Kidney (tissue), 14 donors: ENCODE measurements around the gene CBLB. TPM values are rescaled to one million over a fixed set of nuclear protein-coding genes. Genes with fewer than 3 reads are reported as not detected.

Source experiments
- DNase-seq, 5 donors: peaks; one replicate each; pipeline ENCODE4 v3.0.0-alpha.2; 2013 to 2020
- FAIRE-seq: peaks from 2 replicates; lab custom pipeline; 2012; peaks lifted over from hg19 to GRCh38; lab: Jason Lieb, UNC
- H3K27ac ChIP-seq, 2 donors: one replicate each; pipeline ENCODE4 v1.7.0; 2013; ENCODE audit warnings: low read depth in 2 of 2, low read length in 2 of 2, inconsistent platforms in 1 of 2
- H3K27me3 ChIP-seq: one replicate; pipeline ENCODE4 v1.7.1; 2013; ENCODE audit warnings: low read length, inconsistent platforms; ENCODE audit not compliant: control insufficient read depth, insufficient read depth
- H3K36me3 ChIP-seq, 3 donors: one replicate each; pipeline versions ENCODE4 v1.7.0 to v1.7.1; 2013; ENCODE audit warnings: low read length in 3 of 3, control low read depth in 1 of 3, inconsistent platforms in 1 of 3; ENCODE audit not compliant: insufficient read depth in 3 of 3, control insufficient read depth in 2 of 3
- H3K4me1 ChIP-seq, 3 donors: one replicate each; pipeline versions ENCODE4 v1.7.0 to v1.7.1; 2013; ENCODE audit warnings: low read length in 3 of 3, inconsistent platforms in 1 of 3, low read depth in 1 of 3; ENCODE audit not compliant: control insufficient read depth in 2 of 3, insufficient read depth in 2 of 3
- H3K4me3 ChIP-seq, 3 donors: one replicate each; pipeline versions ENCODE4 v1.7.0 to v1.8.1; 2013; ENCODE audit warnings: low read length in 3 of 3, control low read depth in 1 of 3, inconsistent platforms in 1 of 3
- H3K9ac ChIP-seq, 3 donors: one replicate each; pipeline versions ENCODE4 v1.7.0 to v1.7.1; 2013; ENCODE audit warnings: low read length in 3 of 3, control low read depth in 1 of 3, inconsistent platforms in 1 of 3
- H3K9me3 ChIP-seq, 3 donors: one replicate each; pipeline versions ENCODE4 v1.7.0 to v1.7.1; 2013; ENCODE audit warnings: low read length in 3 of 3, control low read depth in 1 of 3, inconsistent platforms in 1 of 3; ENCODE audit not compliant: control insufficient read depth in 2 of 3, insufficient read depth in 1 of 3
- CTCF ChIP-seq: IDR thresholded peaks from 3 replicates; pipeline ENCODE4 v1.5.1; 2012; ENCODE audit warnings: mild to moderate bottlenecking, moderate library complexity, borderline replicate concordance; ENCODE audit not compliant: insufficient read depth; ENCODE audit errors: extremely low read depth
- intact Hi-C: fragments of 100-400 bp; cut with DNase I; formaldehyde crosslinking; loops from one replicate; pipeline ENCODE4 v1.11.1; 2022
- polyA plus RNA-seq: library from polyadenylated mRNA; stranded (reverse); fragments of 350-450 nt; fragmentation: Illumina TruSeq; extraction: RNeasy Lipid Tissue Mini Kit (QIAGEN cat#74804); gene quantifications from one replicate; pipeline ENCODE4 v1.2.3, GENCODE V29; 2014; ENCODE audit warnings: low read depth, low replicate concordance; ENCODE audit not compliant: insufficient read depth
- total RNA-seq: library from RNA; stranded (reverse); fragmentation: NEBNext Ultra II Directional; extraction: Animal tissue kit (Norgen Biotek cat#: 25700); gene quantifications from one replicate; pipeline ENCODE4 v1.2.1, GENCODE V29; 2021
- donor health status: control.
- donor health status: control.
- donor health status: control.
- donor health status: control.
- donor health status: control.
- donor health status: DM: yes; HTN: yes; CAD: no.
- donor health status: Normal renal cell carcinoma (clear cell type).

Gene CBLB
- total and polyA plus RNA-seq, 2 donors from 2014 or later = 7.7 to 48.4 TPM

DNA sequence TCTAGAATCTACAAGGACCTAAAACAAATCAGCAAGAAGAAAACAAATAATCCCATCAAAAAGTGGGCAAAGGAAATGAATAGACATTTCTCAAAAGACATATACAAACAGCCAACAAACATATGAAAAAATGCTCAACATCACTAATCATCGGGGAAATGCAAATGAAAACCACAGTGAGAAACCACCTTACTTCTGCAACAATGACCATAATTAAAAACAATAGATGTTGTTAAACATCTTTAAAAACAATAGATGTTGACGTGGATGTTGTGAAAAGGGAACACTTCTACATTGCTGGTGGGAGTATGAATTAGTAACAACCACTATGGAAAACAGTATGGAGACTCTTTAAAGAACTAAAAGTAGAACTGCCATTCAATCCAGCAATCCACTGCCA is 96.2 kb downstream of the CBLB start:
- DNase-seq = no peak
- no peak overlapping the region for H3K9ac ChIP-seq
- no peaks in the 10 kb centered on the region for H3K4me1 ChIP-seq
- no peak overlapping the region for H3K4me3 ChIP-seq
- H3K9me3 ChIP-seq = no peaks in the 10 kb centered on the region
- no peaks in the 10 kb centered on the region for H3K36me3 ChIP-seq
- intact Hi-C loops = no loop called here
- TF ChIP-seq CTCF = no peak
- no peak for FAIRE-seq
- H3K27me3 ChIP-seq = no peaks in the 10 kb centered on the region
- H3K27ac ChIP-seq = no peak overlapping the region

- Histone ChIP-seq H3K4me1 (no peaks in the 10 kb centered on the region), H3K36me3 (no peaks in the 10 kb centered on the region), H3K27ac (no peak overlapping the region), H3K27me3 (no peaks in the 10 kb centered on the region), H3K4me3 (no peak overlapping the region), H3K9ac (no peak overlapping the region), H3K9me3 (no peaks in the 10 kb centered on the region)
- DNase-seq (no peak), FAIRE-seq (no peak)
- intact Hi-C loops = no loop called here
- no peak for TF ChIP-seq CTCF
Measured at GRCh38 chr3:105771392-105771791, 97.4 kb downstream of the CBLB start.

DNA sequence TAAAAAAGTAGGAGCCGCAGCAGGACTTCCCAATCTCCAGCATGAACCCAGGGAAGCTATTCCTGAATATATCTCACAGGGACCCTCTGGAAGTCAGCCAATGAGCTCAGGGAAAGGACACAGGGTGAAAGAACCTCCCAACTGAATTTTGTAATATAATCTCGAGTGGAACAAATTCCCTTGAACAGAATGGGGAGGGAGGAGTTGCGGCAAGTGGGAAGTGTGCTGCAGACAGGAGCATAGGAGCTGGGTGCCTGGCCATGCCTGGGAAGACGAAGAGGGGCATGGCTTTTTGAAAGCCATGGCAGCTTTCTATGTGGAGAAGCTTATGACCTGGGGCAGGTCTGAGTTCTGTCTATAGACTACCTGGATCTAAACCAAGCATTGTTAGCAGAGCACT is 98.4 kb downstream of the CBLB start:
- intact Hi-C loops = no loop called here
- TF ChIP-seq CTCF = no peak
- DNase-seq = no peak
- Histone ChIP-seq H3K9me3 (no peaks in the 10 kb centered on the region), H3K4me1 (no peaks in the 10 kb centered on the region), H3K27me3 (no peaks in the 10 kb centered on the region), H3K36me3 (no peaks in the 10 kb centered on the region), H3K4me3 (no peak overlapping the region), H3K27ac (no peak overlapping the region), H3K9ac (no peak overlapping the region)
- FAIRE-seq = no peak

DNA sequence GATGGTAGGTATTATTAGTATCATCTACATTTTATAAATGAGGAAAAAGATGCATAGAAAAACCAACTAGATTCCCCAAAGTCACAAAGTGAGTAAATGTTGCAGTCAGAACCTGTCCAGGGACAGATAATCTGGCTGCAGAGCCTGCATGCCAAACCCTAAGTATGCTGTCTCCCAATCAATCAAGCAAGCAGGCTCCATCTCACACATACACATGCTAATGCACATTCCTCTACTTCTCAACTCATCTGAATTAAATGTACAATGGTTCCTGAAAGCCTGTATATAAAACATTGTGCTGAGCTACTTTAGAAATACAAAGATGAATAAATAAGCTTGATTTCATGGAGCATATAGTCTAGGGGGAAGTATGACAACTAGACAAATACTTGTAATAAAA is 101.0 kb downstream of the CBLB start:
- DNase-seq (no peak), FAIRE-seq (no peak)
- Histone ChIP-seq H3K4me3 (no peak overlapping the region), H3K4me1 (no peaks in the 10 kb centered on the region), H3K9ac (no peak overlapping the region), H3K27me3 (no peaks in the 10 kb centered on the region), H3K9me3 (no peaks in the 10 kb centered on the region), H3K36me3 (no peaks in the 10 kb centered on the region), H3K27ac (no peak overlapping the region)
- intact Hi-C loops = no loop called here
- no peak for TF ChIP-seq CTCF
